DOHH2 (cell line): ENCODE results near the gene EPS8L2.

ENCODE experiments used
- H3F3A ChIP-seq: fragments of 200-600 bp; sonication (generic), shearing (Covaris generic); 2 replicates; pipeline ENCODE4 v1.6.0; 2016; ENCODE audit warnings: antibody characterized with exemption, mild to moderate bottlenecking; ENCODE audit not compliant: control insufficient read depth, insufficient read depth
- H3K27ac ChIP-seq: fragments of 200-600 bp; sonication (generic); 2 replicates; pipeline ENCODE4 v1.5.1; 2014; ENCODE audit warnings: low read depth, mild to moderate bottlenecking, low read length, moderate library complexity
- H3K27me3 ChIP-seq: fragments of 200-600 bp; sonication (generic); 2 replicates; pipeline ENCODE4 v1.6.1; 2014; ENCODE audit warnings: mild to moderate bottlenecking, low read length, mixed read lengths; ENCODE audit not compliant: control insufficient read depth
- H3K36me3 ChIP-seq: fragments of 200-600 bp; sonication (generic); 2 replicates; pipeline ENCODE4 v1.6.1; 2014; ENCODE audit warnings: mild to moderate bottlenecking, low read length, moderate library complexity, mixed read lengths; ENCODE audit not compliant: control insufficient read depth
- H3K4me1 ChIP-seq: fragments of 200-600 bp; sonication (generic); 2 replicates; pipeline ENCODE4 v1.6.1; 2014; ENCODE audit warnings: mild to moderate bottlenecking, low read length, mixed read lengths; ENCODE audit not compliant: control insufficient read depth
- H3K4me2 ChIP-seq: fragments of 200-600 bp; sonication (generic); 2 replicates; pipeline ENCODE4 v1.6.0; 2014; ENCODE audit warnings: mild to moderate bottlenecking, low read length, moderate library complexity
- H3K4me3 ChIP-seq: fragments of 200-600 bp; sonication (generic); 2 replicates; pipeline ENCODE4 v1.5.1; 2014; ENCODE audit warnings: mild to moderate bottlenecking, low read length, mixed read lengths
- H3K79me2 ChIP-seq: fragments of 200-600 bp; sonication (generic); 2 replicates; pipeline ENCODE4 v1.6.1; 2014; ENCODE audit warnings: mild to moderate bottlenecking, low read length, mixed read lengths; ENCODE audit not compliant: control insufficient read depth
- H3K9me2 ChIP-seq: fragments of 200-600 bp; sonication (generic); replicated peaks from 2 replicates; pipeline ENCODE4 v1.6.1; 2014; ENCODE audit warnings: mild to moderate bottlenecking, low read length, mixed read lengths; ENCODE audit not compliant: control insufficient read depth
- H3K9me3 ChIP-seq: fragments of 200-600 bp; sonication (generic); 2 replicates; pipeline ENCODE4 v1.6.1; 2014; ENCODE audit warnings: antibody characterized with exemption, low read length, mixed read lengths; ENCODE audit not compliant: control insufficient read depth, insufficient read depth
- H4K20me1 ChIP-seq: fragments of 200-600 bp; sonication (generic); 2 replicates; pipeline ENCODE4 v1.6.0; 2014; ENCODE audit warnings: low read depth, mild to moderate bottlenecking, antibody characterized with exemption, low read length, moderate library complexity; ENCODE audit not compliant: control insufficient read depth, insufficient read depth
- CTCF ChIP-seq: fragments of 200-600 bp; sonication (generic); IDR thresholded peaks from one replicate; pipeline ENCODE4 v1.5.1; 2014; ENCODE audit warnings: antibody characterized with exemption, mild to moderate bottlenecking, low read depth, low read length; ENCODE audit not compliant: poor library complexity, severe bottlenecking
- EZH2phosphoT487 ChIP-seq: fragments of 200-600 bp; sonication (generic); IDR thresholded peaks from 2 replicates; pipeline ENCODE4 v1.6.1; 2017; ENCODE audit warnings: borderline replicate concordance, mild to moderate bottlenecking, antibody characterized with exemption, low read length, moderate library complexity, mixed read lengths

EPS8L2 gene

GRCh38 chr11:763549-764321 is 57.7 kb downstream of the EPS8L2 start:
- H3K4me2 ChIP-seq: no peak overlapping the region
- H3K4me1 ChIP-seq: no peaks in the 10 kb centered on the region
- no peaks in the 10 kb centered on the region for H3K9me2 ChIP-seq
- TF ChIP-seq CTCF: no peak
- no peak for TF ChIP-seq EZH2phosphoT487
- peaks cover 13% of the 10 kb centered on the region for H3F3A ChIP-seq
- no peak overlapping the region for H3K4me3 ChIP-seq
- peaks cover 70% of the 10 kb centered on the region for H3K36me3 ChIP-seq
- no peaks in the 10 kb centered on the region; the same call in 1 of the 2 replicates for H3K79me2 ChIP-seq
- H3K27ac ChIP-seq: no peak overlapping the region
- H3K27me3 ChIP-seq: no peaks in the 10 kb centered on the region
- 0 out of 2 replicates have a peak, but pooled peaks cover 7% of the 10 kb centered on the region for H4K20me1 ChIP-seq
- H3K9me3 ChIP-seq: no peaks in the 10 kb centered on the region

- Histone ChIP-seq H3K4me3 (no peak overlapping the region), H3F3A (peaks cover 13% of the 10 kb centered on the region), H3K27ac (no peak overlapping the region), H4K20me1 (0 out of 2 replicates have a peak, but pooled peaks cover 7% of the 10 kb centered on the region), H3K79me2 (no peaks in the 10 kb centered on the region; the same call in 1 of the 2 replicates), H3K9me2 (no peaks in the 10 kb centered on the region), H3K36me3 (peaks cover 67% of the 10 kb centered on the region), H3K9me3 (no peaks in the 10 kb centered on the region), H3K4me1 (no peaks in the 10 kb centered on the region), H3K4me2 (no peak overlapping the region), H3K27me3 (no peaks in the 10 kb centered on the region)
- no peak for TF ChIP-seq EZH2phosphoT487
- TF ChIP-seq CTCF: no peak
Observed at GRCh38 chr11:764322-765024, 58.4 kb downstream of the EPS8L2 start.

- Histone ChIP-seq H4K20me1 (0 out of 2 replicates have a peak, but pooled peaks cover 7% of the 10 kb centered on the region), H3K36me3 (peaks cover 66% of the 10 kb centered on the region), H3K9me2 (no peaks in the 10 kb centered on the region), H3K27ac (no peak overlapping the region), H3K4me2 (no peak overlapping the region), H3K4me1 (no peaks in the 10 kb centered on the region), H3K79me2 (no peaks in the 10 kb centered on the region; the same call in 1 of the 2 replicates), H3K4me3 (no peak overlapping the region), H3F3A (peaks cover 13% of the 10 kb centered on the region), H3K9me3 (no peaks in the 10 kb centered on the region), H3K27me3 (no peaks in the 10 kb centered on the region)
- TF ChIP-seq EZH2phosphoT487 (no peak), CTCF (peak; percentile 72)
Observed at GRCh38 chr11:765025-765801, 59.2 kb downstream of the EPS8L2 start.
